K562 (cell line): ENCODE data around the gene MRPL11. TPM values are rescaled to one million over a fixed set of nuclear protein-coding genes. Genes with fewer than 3 reads are reported as not detected.
A peak's percentile ranks its signal among the peaks of the same experiment; 100 is the strongest.

Experiments
- CBFB ChIP-seq: sonication (generic); formaldehyde crosslinking; IDR thresholded peaks from 2 replicates; pipeline ENCODE4 v1.4.0; 2020; ENCODE audit warnings: mild to moderate bottlenecking, missing genetic modification reagents
- CREB3L1 ChIP-seq: fragments of 450-650 bp; IDR thresholded peaks from 2 replicates; pipeline ENCODE4 v1.6.1; 2014; ENCODE audit warnings: low read depth, mild to moderate bottlenecking, moderate library complexity, borderline replicate concordance
- HDAC6 ChIP-seq: IDR thresholded peaks from 2 replicates; pipeline ENCODE4 v1.6.1; 2012; ENCODE audit warnings: low read depth, mild to moderate bottlenecking, control low read depth, inconsistent platforms, low read length, moderate library complexity
- KLF10 ChIP-seq: fragments of 250-450 bp; sonication (Bioruptor Pico); IDR thresholded peaks from 2 replicates; pipeline ENCODE4 v1.6.1; 2021; ENCODE audit warnings: matching md5 sums
- NEUROD1 ChIP-seq: fragments of 150-350 bp; IDR thresholded peaks from 2 replicates; pipeline ENCODE4 v1.6.1; 2014; ENCODE audit warnings: borderline replicate concordance, low read length, low read depth; ENCODE audit not compliant: partially characterized antibody
- NUFIP1 ChIP-seq: fragments of 450-650 bp; IDR thresholded peaks from 2 replicates; pipeline ENCODE4 v1.6.1; 2018; ENCODE audit not compliant: partially characterized antibody
- POU5F1 ChIP-seq: fragments of 150-350 bp; IDR thresholded peaks from 2 replicates; pipeline ENCODE4 v1.6.1; 2014; ENCODE audit warnings: borderline replicate concordance, low read length, low read depth, mild to moderate bottlenecking; ENCODE audit not compliant: partially characterized antibody
- PPARD ChIP-seq: fragments of 250-450 bp; sonication (Bioruptor Pico); IDR thresholded peaks from 2 replicates; pipeline ENCODE4 v1.8.0; 2022; ENCODE audit warnings: inconsistent platforms, mild to moderate bottlenecking, moderate library complexity
- RBM34 ChIP-seq: fragments of 200-400 bp; formaldehyde crosslinking; IDR thresholded peaks from 2 replicates; pipeline ENCODE4 v1.6.1; 2018; ENCODE audit warnings: low read length, borderline replicate concordance; ENCODE audit not compliant: insufficient read depth
- SAP30 ChIP-seq: fragments of 200-600 bp; sonication (generic); IDR thresholded peaks from 2 replicates; pipeline ENCODE4 v1.6.1; 2012; ENCODE audit warnings: borderline replicate concordance, low read depth, mild to moderate bottlenecking, moderate library complexity, low read length, control low read depth, inconsistent platforms; ENCODE audit not compliant: insufficient read depth, poor library complexity, severe bottlenecking
- SMAD4 ChIP-seq: fragments of 250-450 bp; sonication (Bioruptor Pico); conservative IDR thresholded peaks from 2 replicates; pipeline ENCODE4 v1.8.0; 2021; ENCODE audit warnings: inconsistent platforms, mild to moderate bottlenecking, moderate library complexity
- SMC3 ChIP-seq: conservative IDR thresholded peaks from 2 replicates; pipeline ENCODE4 v1.6.1; 2011; ENCODE audit warnings: low read depth, low read length, improper control_type of control experiment; ENCODE audit not compliant: insufficient read depth
- SRF ChIP-seq, 2 experiments: fragments of 250-450, 450-650 bp in 1 of 2; sonication (Bioruptor Pico) in 1 of 2; sonication (generic) in 1 of 2; formaldehyde crosslinking; IDR thresholded peaks; 2 replicates each; pipeline versions ENCODE4 v1.5.0 to v1.5.1; 2020 to 2022; ENCODE audit warnings: mild to moderate bottlenecking in 1 of 2, missing genetic modification reagents in 1 of 2
- TARDBP ChIP-seq: fragments of 450-650 bp; IDR thresholded peaks from 2 replicates; pipeline ENCODE4 v1.6.1; 2016
- XRCC5 ChIP-seq: fragments of 200-400 bp; formaldehyde crosslinking; IDR thresholded peaks from 2 replicates; pipeline ENCODE4 v1.6.1; 2017; ENCODE audit warnings: low read depth, mild to moderate bottlenecking, low read length
- ZBTB12 ChIP-seq: fragments of 250-450 bp; sonication (Bioruptor Pico); IDR thresholded peaks from 2 replicates; pipeline ENCODE4 v1.4.0; 2020
- ZNF384 ChIP-seq: IDR thresholded peaks from 2 replicates; pipeline ENCODE4 v1.6.1; 2012; ENCODE audit warnings: low read depth, low read length, improper control_type of control experiment
- ZNF780A ChIP-seq: fragments of 250-450 bp; sonication (Bioruptor Pico); IDR thresholded peaks from 2 replicates; pipeline ENCODE4 v1.5.0; 2021; ENCODE audit warnings: mild to moderate bottlenecking
- polyA plus RNA-seq, 8 experiments: library from polyadenylated mRNA; depleted of rRNA in 4 of 8; stranded (reverse) in 5 of 8; unstranded in 3 of 8; fragments of >200 nt; fragmentation: Nextera tagmentation in 2 of 8; fragmentation: Illumina TruSeq in 1 of 8; extraction: Ambion mirVana in 2 of 8; extraction: Trizol in 1 of 8; gene quantifications; 2 replicates each; pipeline versions ENCODE4 v1.2.1 to v1.2.3, GENCODE V29; 2011 to 2014; ENCODE audit warnings: inconsistent platforms in 1 of 8, missing spikeins in 1 of 8
- total RNA-seq, 7 experiments: library from RNA; depleted of rRNA in 6 of 7; stranded (reverse); fragments of >200 nt in 6 of 7; fragmentation: Illumina TruSeq in 2 of 7; extraction: Trizol in 2 of 7; gene quantifications; 2 replicates each; pipeline versions ENCODE4 v1.2.1 to v1.2.3, GENCODE V29; 2011 to 2021; ENCODE audit warnings: low replicate concordance in 1 of 7
- TF ChIP-seq, protein P1 (sequence below): sonication (generic); formaldehyde crosslinking; IDR thresholded peaks from 2 replicates; pipeline ENCODE4 v1.9.0; 2022; ENCODE audit warnings: mild to moderate bottlenecking, missing genetic modification reagents
- TF ChIP-seq, protein P2 (sequence below): conservative IDR thresholded peaks from 2 replicates; pipeline ENCODE4 v1.6.1; 2011; ENCODE audit warnings: low read depth, mild to moderate bottlenecking, low read length; ENCODE audit not compliant: control insufficient read depth

Gene MRPL11
- total and polyA plus RNA-seq, 9 of the 15 experiments (the other 6 are each of a cell fraction or from before 2014, with no cell fraction given) = 33.0 to 173 (median 91.9) TPM

DNA sequence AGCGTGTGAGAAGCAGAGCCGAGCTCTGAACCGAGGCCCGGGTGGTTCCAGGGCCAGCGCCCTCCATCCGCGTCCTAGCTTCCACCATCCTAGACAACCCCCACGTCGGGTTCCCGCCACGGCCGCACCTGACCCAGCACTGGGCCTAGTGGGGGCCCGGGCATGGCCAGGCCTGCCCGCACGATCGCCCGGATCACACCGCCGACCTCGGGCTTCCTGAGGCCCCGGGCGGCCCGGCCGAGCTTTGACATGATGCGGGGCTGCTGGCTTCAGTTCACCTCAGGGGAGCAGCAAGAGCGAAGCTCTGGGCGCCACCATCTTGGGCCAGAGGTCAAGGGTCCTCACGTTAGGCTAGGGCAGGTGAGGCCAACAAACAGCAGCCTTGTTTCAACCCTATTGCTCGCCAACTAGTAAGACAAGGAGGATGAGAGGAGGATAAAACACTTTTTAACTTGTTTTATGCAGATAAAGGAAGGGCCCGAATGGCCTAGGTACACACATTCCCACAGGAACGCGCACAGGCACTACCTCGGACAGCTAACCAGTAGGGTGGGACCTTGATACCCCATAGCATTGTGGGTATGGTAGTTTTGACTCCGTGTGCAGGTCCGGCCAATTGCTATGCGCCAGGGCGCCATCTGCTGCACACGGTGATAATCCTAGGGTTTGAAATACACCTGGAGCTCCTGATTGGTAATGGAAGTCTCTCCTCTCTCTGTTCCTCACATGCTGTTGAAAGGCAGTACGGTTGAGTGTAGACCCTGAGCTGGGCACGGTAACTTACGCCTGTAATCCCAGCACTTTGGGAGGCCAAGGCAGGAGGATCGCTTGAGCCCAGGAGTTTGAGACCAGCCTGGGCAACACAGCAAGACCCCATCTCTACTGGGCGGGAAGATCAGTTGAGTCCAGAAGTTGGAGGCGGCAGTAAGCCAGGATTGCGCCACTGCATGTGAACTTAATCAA lies at the start of gene MRPL11 (continued):
- TF ChIP-seq ZBTB12 (CRISPR knock-in tag) (peak; percentile 13; the same call in 1 of the 2 replicates), RBM34 (no peak), SAP30 (peak; percentile 90), ZNF780A (CRISPR knock-in tag) (no peak), KLF10 (no peak), SRF (CRISPR knock-in tag; IDR thresholded peaks at IDR 0.05) (peak in 1 of 2 experiments; percentile 65; a peak in 2 of 4 replicates), NEUROD1 (peak; percentile 78), HDAC6 (no peak), TARDBP (peak; percentile 57; the same call in 1 of the 2 replicates), ZNF384 (no peak), CBFB (CRISPR knock-in tag) (peak; percentile 18; the same call in 1 of the 2 replicates), SMAD4 (no peak), PPARD (CRISPR knock-in tag) (no peak), SMC3 (peak; percentile 58), CREB3L1 (peak; percentile 93), XRCC5 (peak; percentile 82), POU5F1 (peak; percentile 11), NUFIP1 (no peak)
- TF ChIP-seq, protein P1, sequence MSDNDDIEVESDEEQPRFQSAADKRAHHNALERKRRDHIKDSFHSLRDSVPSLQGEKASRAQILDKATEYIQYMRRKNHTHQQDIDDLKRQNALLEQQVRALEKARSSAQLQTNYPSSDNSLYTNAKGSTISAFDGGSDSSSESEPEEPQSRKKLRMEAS (CRISPR knock-in tag) = peak; percentile 44
- TF ChIP-seq, protein P2, sequence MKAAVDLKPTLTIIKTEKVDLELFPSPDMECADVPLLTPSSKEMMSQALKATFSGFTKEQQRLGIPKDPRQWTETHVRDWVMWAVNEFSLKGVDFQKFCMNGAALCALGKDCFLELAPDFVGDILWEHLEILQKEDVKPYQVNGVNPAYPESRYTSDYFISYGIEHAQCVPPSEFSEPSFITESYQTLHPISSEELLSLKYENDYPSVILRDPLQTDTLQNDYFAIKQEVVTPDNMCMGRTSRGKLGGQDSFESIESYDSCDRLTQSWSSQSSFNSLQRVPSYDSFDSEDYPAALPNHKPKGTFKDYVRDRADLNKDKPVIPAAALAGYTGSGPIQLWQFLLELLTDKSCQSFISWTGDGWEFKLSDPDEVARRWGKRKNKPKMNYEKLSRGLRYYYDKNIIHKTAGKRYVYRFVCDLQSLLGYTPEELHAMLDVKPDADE = no peak; the same call in 1 of the 2 replicates
